WTC11 (cell line): ENCODE measurements around the gene SOX5. TPM values are rescaled to one million over a fixed set of nuclear protein-coding genes. Genes with fewer than 3 reads are reported as not detected.

ENCODE experiments used
- ATAC-seq: fragments of 200-7000 bp; cut with Tn5 transposase; 2 replicates; pipeline ENCODE4 v1.10.0; 2021; ENCODE audit warnings: mild to moderate bottlenecking, moderate library complexity
- CTCF ChIA-PET: fragments of 300-600 bp; sonication (Branson Sonifier 250); formaldehyde crosslinking; loops from one replicate; lab custom pipeline; 2021; ENCODE audit warnings: antibody characterized with exemption; lab: Charles Lee
- POLR2A ChIA-PET: fragments of 350-600 bp; sonication (Branson Sonifier 250); formaldehyde crosslinking; loops from one replicate; lab custom pipeline; 2021; ENCODE audit warnings: antibody characterized with exemption; lab: Charles Lee
- DNase-seq: peaks from one replicate; pipeline ENCODE4 v3.0.0; 2021; ENCODE audit warnings: low spot score
- H3K27ac Mint-ChIP-seq: 2 replicates; pipeline ENCODE4 v1.8.0; 2021; ENCODE audit warnings: mixed read lengths
- H3K27me3 Mint-ChIP-seq: 2 replicates; pipeline ENCODE4 v1.8.0; 2021; ENCODE audit warnings: low read depth, mild to moderate bottlenecking, moderate library complexity, mixed read lengths
- H3K36me3 Mint-ChIP-seq: 2 replicates; pipeline ENCODE4 v1.8.0; 2021; ENCODE audit warnings: mixed read lengths
- H3K4me1 Mint-ChIP-seq: 2 replicates; pipeline ENCODE4 v1.8.0; 2022; ENCODE audit warnings: mixed read lengths
- H3K4me3 Mint-ChIP-seq: 2 replicates; pipeline ENCODE4 v1.8.0; 2021; ENCODE audit warnings: mild to moderate bottlenecking, moderate library complexity, mixed read lengths
- H3K9me3 Mint-ChIP-seq: 2 replicates; pipeline ENCODE4 v1.8.0; 2021; ENCODE audit warnings: mixed read lengths
- FOXP1 ChIP-seq: sonication (generic); formaldehyde crosslinking; IDR thresholded peaks from 2 replicates; pipeline ENCODE4 v1.8.0; 2022; ENCODE audit warnings: missing genetic modification reagents, mild to moderate bottlenecking, moderate library complexity, borderline replicate concordance
- FOXP4 ChIP-seq: sonication (generic); formaldehyde crosslinking; IDR thresholded peaks from 2 replicates; pipeline ENCODE4 v1.8.0; 2022; ENCODE audit warnings: mild to moderate bottlenecking, missing genetic modification reagents
- GABPB1 ChIP-seq: sonication (generic); formaldehyde crosslinking; IDR thresholded peaks from 2 replicates; pipeline ENCODE4 v1.8.1; 2023; ENCODE audit warnings: mild to moderate bottlenecking, missing genetic modification reagents
- NFYB ChIP-seq: sonication (generic); formaldehyde crosslinking; conservative IDR thresholded peaks from 2 replicates; pipeline ENCODE4 v1.8.0; 2022; ENCODE audit warnings: low read depth, missing genetic modification reagents
- NR2C2 ChIP-seq: sonication (generic); formaldehyde crosslinking; IDR thresholded peaks from 2 replicates; pipeline ENCODE4 v1.8.0; 2022; ENCODE audit warnings: mild to moderate bottlenecking, missing genetic modification reagents
- OVOL2 ChIP-seq: fragments of 250-450 bp; sonication (Bioruptor Pico); IDR thresholded peaks from 2 replicates; pipeline ENCODE4 v1.9.0; 2021; ENCODE audit warnings: mild to moderate bottlenecking, borderline replicate concordance
- PRDM15 ChIP-seq: sonication (generic); formaldehyde crosslinking; IDR thresholded peaks from 2 replicates; pipeline ENCODE4 v1.8.0; 2022; ENCODE audit warnings: missing genetic modification reagents
- RORB ChIP-seq: fragments of 250-450 bp; sonication (Bioruptor Pico); IDR thresholded peaks from 2 replicates; pipeline ENCODE4 v1.9.0; 2021; ENCODE audit warnings: mild to moderate bottlenecking
- SMAD4 ChIP-seq: sonication (generic); formaldehyde crosslinking; IDR thresholded peaks from 2 replicates; pipeline ENCODE4 v1.8.0; 2022; ENCODE audit warnings: mild to moderate bottlenecking, missing genetic modification reagents
- STAT6 ChIP-seq: sonication (generic); formaldehyde crosslinking; conservative IDR thresholded peaks from 2 replicates; pipeline ENCODE4 v1.8.1; 2023; ENCODE audit warnings: mild to moderate bottlenecking, low read depth, missing genetic modification reagents, moderate library complexity
- TEAD4 ChIP-seq: sonication (generic); formaldehyde crosslinking; IDR thresholded peaks from 2 replicates; pipeline ENCODE4 v1.8.0; 2022; ENCODE audit warnings: mild to moderate bottlenecking, missing genetic modification reagents
- ZBTB21 ChIP-seq: sonication (generic); formaldehyde crosslinking; IDR thresholded peaks from 2 replicates; pipeline ENCODE4 v1.8.1; 2023; ENCODE audit warnings: mild to moderate bottlenecking, missing genetic modification reagents, borderline replicate concordance
- ZNF232 ChIP-seq: sonication (generic); formaldehyde crosslinking; IDR thresholded peaks from 2 replicates; pipeline ENCODE4 v1.8.0; 2022; ENCODE audit warnings: mild to moderate bottlenecking, missing genetic modification reagents
- ZNF281 ChIP-seq: sonication (generic); formaldehyde crosslinking; IDR thresholded peaks from 2 replicates; pipeline ENCODE4 v1.8.0; 2023; ENCODE audit warnings: mild to moderate bottlenecking, missing genetic modification reagents
- ZNF423 ChIP-seq: fragments of 250-450 bp; sonication (Bioruptor Pico); IDR thresholded peaks from 2 replicates; pipeline ENCODE4 v2.1.2; 2022; ENCODE audit warnings: mild to moderate bottlenecking, moderate library complexity
- ZNF671 ChIP-seq: fragments of 250-450 bp; sonication (Bioruptor Pico); IDR thresholded peaks from 2 replicates; pipeline ENCODE4 v1.8.0; 2021; ENCODE audit warnings: mild to moderate bottlenecking
- total RNA-seq: library from RNA; stranded (reverse); gene quantifications from 3 replicates; pipeline ENCODE4 v1.2.3, GENCODE V29; 2021
- TF ChIP-seq, protein P1 (sequence below): sonication (generic); formaldehyde crosslinking; IDR thresholded peaks from 2 replicates; pipeline ENCODE4 v1.8.1; 2023; ENCODE audit warnings: mild to moderate bottlenecking, missing genetic modification reagents, borderline replicate concordance
- TF ChIP-seq, protein P2 (sequence below): sonication (generic); formaldehyde crosslinking; IDR thresholded peaks from 2 replicates; pipeline ENCODE4 v1.8.1; 2022; ENCODE audit warnings: mild to moderate bottlenecking, missing genetic modification reagents, moderate library complexity, borderline replicate concordance
- TF ChIP-seq, protein P3 (sequence below): fragments of 250-450 bp; sonication (Bioruptor Pico); IDR thresholded peaks from 2 replicates; pipeline ENCODE4 v2.1.2; 2022; ENCODE audit warnings: mild to moderate bottlenecking, moderate library complexity

The SOX5 gene
- total RNA-seq, 1 experiment from 2014 or later, result 2.3 TPM

GRCh38 chr12:23847857-23848256 lies 101.6 kb downstream of the SOX5 start (continued):
- TF ChIP-seq ZNF281 (CRISPR knock-in tag) (no peak), OVOL2 (CRISPR knock-in tag) (no peak), FOXP1 (no peak), ZNF423 (CRISPR knock-in tag) (no peak), STAT6 (CRISPR knock-in tag) (no peak), RORB (CRISPR knock-in tag) (no peak), PRDM15 (CRISPR knock-in tag) (no peak), SMAD4 (CRISPR knock-in tag) (no peak), ZNF232 (CRISPR knock-in tag) (no peak)
- TF ChIP-seq, all 79 proteins: peak for 0

GRCh38 chr12:23843958-23844357 lies 105.5 kb downstream of the SOX5 start:
- CTCF ChIA-PET, result no interaction called here
- TF ChIP-seq, protein P1, sequence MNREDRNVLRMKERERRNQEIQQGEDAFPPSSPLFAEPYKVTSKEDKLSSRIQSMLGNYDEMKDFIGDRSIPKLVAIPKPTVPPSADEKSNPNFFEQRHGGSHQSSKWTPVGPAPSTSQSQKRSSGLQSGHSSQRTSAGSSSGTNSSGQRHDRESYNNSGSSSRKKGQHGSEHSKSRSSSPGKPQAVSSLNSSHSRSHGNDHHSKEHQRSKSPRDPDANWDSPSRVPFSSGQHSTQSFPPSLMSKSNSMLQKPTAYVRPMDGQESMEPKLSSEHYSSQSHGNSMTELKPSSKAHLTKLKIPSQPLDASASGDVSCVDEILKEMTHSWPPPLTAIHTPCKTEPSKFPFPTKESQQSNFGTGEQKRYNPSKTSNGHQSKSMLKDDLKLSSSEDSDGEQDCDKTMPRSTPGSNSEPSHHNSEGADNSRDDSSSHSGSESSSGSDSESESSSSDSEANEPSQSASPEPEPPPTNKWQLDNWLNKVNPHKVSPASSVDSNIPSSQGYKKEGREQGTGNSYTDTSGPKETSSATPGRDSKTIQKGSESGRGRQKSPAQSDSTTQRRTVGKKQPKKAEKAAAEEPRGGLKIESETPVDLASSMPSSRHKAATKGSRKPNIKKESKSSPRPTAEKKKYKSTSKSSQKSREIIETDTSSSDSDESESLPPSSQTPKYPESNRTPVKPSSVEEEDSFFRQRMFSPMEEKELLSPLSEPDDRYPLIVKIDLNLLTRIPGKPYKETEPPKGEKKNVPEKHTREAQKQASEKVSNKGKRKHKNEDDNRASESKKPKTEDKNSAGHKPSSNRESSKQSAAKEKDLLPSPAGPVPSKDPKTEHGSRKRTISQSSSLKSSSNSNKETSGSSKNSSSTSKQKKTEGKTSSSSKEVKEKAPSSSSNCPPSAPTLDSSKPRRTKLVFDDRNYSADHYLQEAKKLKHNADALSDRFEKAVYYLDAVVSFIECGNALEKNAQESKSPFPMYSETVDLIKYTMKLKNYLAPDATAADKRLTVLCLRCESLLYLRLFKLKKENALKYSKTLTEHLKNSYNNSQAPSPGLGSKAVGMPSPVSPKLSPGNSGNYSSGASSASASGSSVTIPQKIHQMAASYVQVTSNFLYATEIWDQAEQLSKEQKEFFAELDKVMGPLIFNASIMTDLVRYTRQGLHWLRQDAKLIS (CRISPR knock-in tag), result no peak
- TF ChIP-seq ZBTB21 (CRISPR knock-in tag), result no peak
- no peak for TF ChIP-seq FOXP1
- no peak for TF ChIP-seq ZNF671
- TF ChIP-seq, protein P2, sequence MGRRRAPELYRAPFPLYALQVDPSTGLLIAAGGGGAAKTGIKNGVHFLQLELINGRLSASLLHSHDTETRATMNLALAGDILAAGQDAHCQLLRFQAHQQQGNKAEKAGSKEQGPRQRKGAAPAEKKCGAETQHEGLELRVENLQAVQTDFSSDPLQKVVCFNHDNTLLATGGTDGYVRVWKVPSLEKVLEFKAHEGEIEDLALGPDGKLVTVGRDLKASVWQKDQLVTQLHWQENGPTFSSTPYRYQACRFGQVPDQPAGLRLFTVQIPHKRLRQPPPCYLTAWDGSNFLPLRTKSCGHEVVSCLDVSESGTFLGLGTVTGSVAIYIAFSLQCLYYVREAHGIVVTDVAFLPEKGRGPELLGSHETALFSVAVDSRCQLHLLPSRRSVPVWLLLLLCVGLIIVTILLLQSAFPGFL, result no peak
- no peak for TF ChIP-seq OVOL2 (CRISPR knock-in tag)
- TF ChIP-seq GABPB1 (CRISPR knock-in tag), result no peak
- TF ChIP-seq NR2C2 (CRISPR knock-in tag), result no peak
- TF ChIP-seq TEAD4, result no peak
- TF ChIP-seq NFYB (CRISPR knock-in tag), result no peak
- TF ChIP-seq ZNF423 (CRISPR knock-in tag), result no peak
- no peak for TF ChIP-seq FOXP4
- TF ChIP-seq, protein P3, sequence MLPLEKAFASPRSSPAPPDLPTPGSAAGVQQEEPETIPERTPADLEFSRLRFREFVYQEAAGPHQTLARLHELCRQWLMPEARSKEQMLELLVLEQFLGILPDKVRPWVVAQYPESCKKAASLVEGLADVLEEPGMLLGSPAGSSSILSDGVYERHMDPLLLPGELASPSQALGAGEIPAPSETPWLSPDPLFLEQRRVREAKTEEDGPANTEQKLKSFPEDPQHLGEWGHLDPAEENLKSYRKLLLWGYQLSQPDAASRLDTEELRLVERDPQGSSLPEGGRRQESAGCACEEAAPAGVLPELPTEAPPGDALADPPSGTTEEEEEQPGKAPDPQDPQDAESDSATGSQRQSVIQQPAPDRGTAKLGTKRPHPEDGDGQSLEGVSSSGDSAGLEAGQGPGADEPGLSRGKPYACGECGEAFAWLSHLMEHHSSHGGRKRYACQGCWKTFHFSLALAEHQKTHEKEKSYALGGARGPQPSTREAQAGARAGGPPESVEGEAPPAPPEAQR (CRISPR knock-in tag), result no peak

More at GRCh38 chr12:23843958-23844357, 105.5 kb downstream of the SOX5 start:
- H3K27ac Mint-ChIP-seq, result no peak overlapping the region
- POLR2A ChIA-PET, result no interaction called here
- DNase-seq (no peak), ATAC-seq (no peak)
- H3K36me3 Mint-ChIP-seq, result no peaks in the 10 kb centered on the region
- H3K4me3 Mint-ChIP-seq, result no peak overlapping the region
- H3K4me1 Mint-ChIP-seq, result no peaks in the 10 kb centered on the region
- no peaks in the 10 kb centered on the region for H3K27me3 Mint-ChIP-seq
- H3K9me3 Mint-ChIP-seq, result peaks cover 3% of the 10 kb centered on the region; the same call in 1 of the 2 replicates
